Osteoblast (primary cell): ENCODE results near the gene AAK1. TPM values are rescaled to one million over a fixed set of nuclear protein-coding genes. Genes with fewer than 3 reads are reported as not detected.

Source experiments
- DNase-seq: peaks from one replicate; pipeline ENCODE4 v3.0.0; 2011; ENCODE audit warnings: low spot score, mixed read lengths; ENCODE audit not compliant: insufficient read length; ENCODE audit errors: missing footprints
- H2AFZ ChIP-seq: 2 replicates; pipeline ENCODE4 v1.6.0; 2011; ENCODE audit warnings: mild to moderate bottlenecking, low read length
- H3K27ac ChIP-seq: 2 replicates; pipeline ENCODE4 v1.5.1; 2011; ENCODE audit warnings: mild to moderate bottlenecking, low read depth, low read length, moderate library complexity
- H3K27me3 ChIP-seq: 2 replicates; pipeline ENCODE4 v1.6.0; 2012; ENCODE audit warnings: mild to moderate bottlenecking, control low read depth, inconsistent platforms, low read length, moderate library complexity; ENCODE audit not compliant: insufficient read depth
- H3K36me3 ChIP-seq: 2 replicates; pipeline ENCODE4 v1.5.1; 2011; ENCODE audit warnings: mild to moderate bottlenecking, low read length, control low read depth, moderate library complexity; ENCODE audit not compliant: insufficient read depth
- H3K4me1 ChIP-seq: 2 replicates; pipeline ENCODE4 v1.5.1; 2011; ENCODE audit warnings: mild to moderate bottlenecking, low read length, control low read depth, moderate library complexity; ENCODE audit not compliant: insufficient read depth
- H3K4me2 ChIP-seq: 2 replicates; pipeline ENCODE4 v1.6.0; 2011; ENCODE audit warnings: mild to moderate bottlenecking, low read length; ENCODE audit not compliant: insufficient read depth
- H3K4me3 ChIP-seq: fragments of 200-600 bp; sonication (generic); 3 replicates; pipeline ENCODE4 v1.5.1; 2012; ENCODE audit warnings: mild to moderate bottlenecking, low read length, inconsistent platforms; ENCODE audit not compliant: insufficient read depth
- H3K79me2 ChIP-seq: 2 replicates; pipeline ENCODE4 v1.6.0; 2012; ENCODE audit warnings: mild to moderate bottlenecking, low read length, control low read depth, inconsistent platforms; ENCODE audit not compliant: insufficient read depth
- H3K9me3 ChIP-seq: 2 replicates; pipeline ENCODE4 v1.5.1; 2011; ENCODE audit warnings: low read depth, low read length, control low read depth
- H4K20me1 ChIP-seq: 2 replicates; pipeline ENCODE4 v1.6.0; 2012; ENCODE audit warnings: mild to moderate bottlenecking, low read length, control low read depth; ENCODE audit not compliant: insufficient read depth
- CTCF ChIP-seq: IDR thresholded peaks from 2 replicates; pipeline ENCODE4 v1.5.1; 2011; ENCODE audit warnings: mild to moderate bottlenecking, low read depth, low read length, moderate library complexity; ENCODE audit errors: extremely low read depth
- total RNA-seq: library from RNA; depleted of rRNA; stranded (reverse); fragments of >200 nt; gene quantifications from 2 replicates; pipeline ENCODE4 v1.2.3, GENCODE V29; 2012

The AAK1 gene
- total RNA-seq, 1 donor = 61.9 TPM

GRCh38 chr2:69544951-69545350 lies 98.6 kb downstream of the AAK1 start:
- peaks cover 67% of the 10 kb centered on the region for H3K79me2 ChIP-seq

GRCh38 chr2:69539549-69539908 lies 104.0 kb downstream of the AAK1 start:
- peaks cover 31% of the 10 kb centered on the region for H3K36me3 ChIP-seq
- H3K4me3 ChIP-seq = no peak overlapping the region
- H3K27me3 ChIP-seq = no peaks in the 10 kb centered on the region
- H3K79me2 ChIP-seq = peaks cover 62% of the 10 kb centered on the region
- no peaks in the 10 kb centered on the region for H3K9me3 ChIP-seq
- no peak overlapping the region for H3K27ac ChIP-seq
- H4K20me1 ChIP-seq = peaks cover 16% of the 10 kb centered on the region
- no peak overlapping the region for H2AFZ ChIP-seq
- peaks cover 9% of the 10 kb centered on the region for H3K4me1 ChIP-seq
- no peak overlapping the region for H3K4me2 ChIP-seq
- DNase-seq = no peak
- TF ChIP-seq CTCF = no peak

More at GRCh38 chr2:69544951-69545350, 98.6 kb downstream of the AAK1 start:
- Histone ChIP-seq H3K36me3 (peaks cover 19% of the 10 kb centered on the region), H3K4me1 (peaks cover 10% of the 10 kb centered on the region), H3K27me3 (no peaks in the 10 kb centered on the region), H3K4me3 (no peak overlapping the region), H3K9me3 (no peaks in the 10 kb centered on the region), H4K20me1 (peaks cover 9% of the 10 kb centered on the region), H3K27ac (no peak overlapping the region), H2AFZ (no peak overlapping the region), H3K4me2 (no peak overlapping the region)
- no peak for TF ChIP-seq CTCF
- no peak for DNase-seq

DNA sequence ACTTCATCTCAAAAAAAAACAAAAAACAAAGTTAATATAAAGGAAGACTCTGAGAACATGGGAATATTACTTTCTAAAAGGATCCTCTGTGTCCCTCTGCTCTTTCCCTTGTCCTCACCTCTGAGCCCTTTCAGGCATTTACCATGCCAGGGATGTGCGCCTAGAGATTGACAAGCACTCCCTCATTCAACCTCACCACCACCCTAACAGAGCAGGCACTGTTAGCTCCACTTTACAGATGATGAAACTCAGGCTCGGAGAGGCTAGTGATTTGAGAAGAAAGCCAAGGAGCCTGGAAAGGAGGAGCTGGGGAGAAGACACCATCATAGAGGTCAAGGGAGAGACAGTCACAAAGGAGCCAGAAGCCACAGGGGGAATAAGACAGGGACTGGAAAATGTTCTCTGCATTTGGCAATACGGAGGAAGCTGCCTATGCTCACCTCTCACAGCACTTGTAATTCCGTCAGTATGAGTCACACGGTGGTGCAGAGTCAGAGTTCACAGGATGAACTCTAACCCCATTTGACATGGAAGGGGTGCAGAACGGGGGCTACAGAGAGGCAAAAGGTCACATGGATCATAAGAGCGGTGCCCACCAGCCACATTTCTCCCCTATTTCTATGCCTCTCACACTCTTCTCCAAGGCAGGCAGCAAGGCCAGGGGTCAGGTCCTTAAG lies 104.5 kb downstream of the AAK1 start:
- no peak for TF ChIP-seq CTCF
- DNase-seq = peak; percentile 27

GRCh38 chr2:69538249-69538648 lies 105.3 kb downstream of the AAK1 start:
- Histone ChIP-seq H2AFZ (no peak overlapping the region), H3K4me3 (no peak overlapping the region), H3K4me2 (no peak overlapping the region), H3K79me2 (peaks cover 58% of the 10 kb centered on the region), H3K27ac (no peak overlapping the region), H3K36me3 (peaks cover 30% of the 10 kb centered on the region), H3K27me3 (no peaks in the 10 kb centered on the region), H3K4me1 (peaks cover 9% of the 10 kb centered on the region), H3K9me3 (no peaks in the 10 kb centered on the region), H4K20me1 (peaks cover 16% of the 10 kb centered on the region)
- TF ChIP-seq CTCF = no peak
- no peak for DNase-seq

More for the DNA sequence above, 104.5 kb downstream of the AAK1 start:
- Histone ChIP-seq H3K79me2 (peaks cover 62% of the 10 kb centered on the region), H3K9me3 (no peaks in the 10 kb centered on the region), H4K20me1 (peaks cover 16% of the 10 kb centered on the region), H3K4me1 (peaks cover 9% of the 10 kb centered on the region), H3K27ac (peak overlapping the region; percentile 11), H3K27me3 (no peaks in the 10 kb centered on the region), H3K4me3 (no peak overlapping the region), H3K4me2 (no peak overlapping the region), H3K36me3 (peaks cover 31% of the 10 kb centered on the region), H2AFZ (no peak overlapping the region)
